HCT116 (cell line): ENCODE measurements around the gene NR6A1. TPM values are rescaled to one million over a fixed set of nuclear protein-coding genes. Genes with fewer than 3 reads are reported as not detected.

Source experiments
- ATAC-seq: fragments of 200-7000 bp; cut with Tn5 transposase; 2 replicates; pipeline ENCODE4 v1.9.1; 2020; ENCODE audit warnings: mild to moderate bottlenecking, moderate library complexity
- BruUV-seq: library from RNA; stranded (reverse); fragments of 400-500 nt; replicated peaks from 2 replicates; lab custom pipeline; 2021; lab: Mats Ljungman, UMichigan
- CTCF ChIA-PET: fragments of 300-600 bp; sonication (Branson Sonifier 250); formaldehyde crosslinking; loops from one replicate; lab custom pipeline; 2021; ENCODE audit warnings: antibody characterized with exemption; lab: Charles Lee
- POLR2A ChIA-PET: fragments of 300-600, 350-600 bp; sonication (Branson Sonifier 250); formaldehyde crosslinking; loops from one replicate; lab custom pipeline; 2021; ENCODE audit warnings: antibody characterized with exemption; lab: Charles Lee
- RAD21 ChIA-PET, 2 experiments: fragments of 300-600 bp; sonication (Branson Sonifier 250); formaldehyde crosslinking; loops; one replicate each; lab custom pipeline; 2023; ENCODE audit warnings: low total read pairs in 2 of 2; ENCODE audit not compliant: uncharacterized antibody in 2 of 2, unreplicated experiment in 2 of 2, low non-redundant PET in 1 of 2; lab: Charles Lee
- DNase-seq: peaks from one replicate; pipeline ENCODE4 v3.0.0-alpha.2; 2010; ENCODE audit warnings: low read depth, low spot score
- H2AFZ ChIP-seq: fragments of 200-600 bp; shearing (Covaris generic), sonication (generic); 2 replicates; pipeline ENCODE4 v1.6.1; 2017; ENCODE audit warnings: low read depth, mixed run types, mixed read lengths, antibody characterized with exemption, low read length; ENCODE audit not compliant: poor library complexity, severe bottlenecking
- H3K27ac ChIP-seq: 2 replicates; pipeline ENCODE4 v1.5.1; 2012; ENCODE audit warnings: low read depth, low read length
- H3K27me3 ChIP-seq: fragments of 200-600 bp; sonication (generic); 2 replicates; pipeline ENCODE4 v1.6.1; 2016; ENCODE audit warnings: mixed run types, low read length, mixed read lengths; ENCODE audit not compliant: insufficient read depth
- H3K36me3 ChIP-seq, 2 experiments: fragments of 200-500 bp in 1 of 2; fragments of 200-600 bp in 1 of 2; sonication (Bioruptor generic) in 1 of 2; sonication (generic) in 1 of 2; 2 replicates each; pipeline versions ENCODE4 v1.5.1 to v1.6.1; 2014 to 2016; ENCODE audit warnings: low read length in 2 of 2, inconsistent platforms in 1 of 2, mixed read lengths in 1 of 2, mixed run types in 1 of 2; ENCODE audit not compliant: insufficient read depth in 2 of 2, control insufficient read depth in 1 of 2
- H3K4me1 ChIP-seq, 2 experiments: fragments of 200-600 bp in 1 of 2; sonication (generic) in 1 of 2; 2 replicates each; pipeline versions ENCODE4 v1.5.1 to v1.6.1; 2012 to 2017; ENCODE audit warnings: low read length in 2 of 2, inconsistent platforms in 1 of 2, mild to moderate bottlenecking in 1 of 2, mixed read lengths in 1 of 2, mixed run types in 1 of 2, moderate library complexity in 1 of 2; ENCODE audit not compliant: insufficient read depth in 2 of 2, control insufficient read depth in 1 of 2
- H3K4me2 ChIP-seq: fragments of 200-600 bp; sonication (generic); 2 replicates; pipeline ENCODE4 v1.6.1; 2017; ENCODE audit warnings: mixed run types, low read length, mixed read lengths
- H3K4me3 ChIP-seq, 2 experiments: fragments of 200-600 bp in 1 of 2; sonication (generic) in 1 of 2; replicated peaks in 1 of 2; 2 replicates each; pipeline ENCODE4 v1.5.1; 2011 to 2016; ENCODE audit warnings: low read length in 2 of 2, control low read depth in 1 of 2, low read depth in 1 of 2, mild to moderate bottlenecking in 1 of 2, mixed read lengths in 1 of 2, mixed run types in 1 of 2
- H3K79me2 ChIP-seq: fragments of 200-600 bp; sonication (generic); 2 replicates; pipeline ENCODE4 v1.6.1; 2017; ENCODE audit warnings: mild to moderate bottlenecking, mixed run types, low read length, moderate library complexity, mixed read lengths; ENCODE audit not compliant: insufficient read depth
- H3K9ac ChIP-seq: fragments of 200-600 bp; sonication (generic); 2 replicates; pipeline ENCODE4 v1.6.1; 2016; ENCODE audit warnings: low read length, mixed read lengths
- H3K9me2 ChIP-seq: fragments of 200-600 bp; sonication (generic), shearing (Covaris generic); 2 replicates; pipeline ENCODE4 v1.6.1; 2017; ENCODE audit warnings: mixed run types, mild to moderate bottlenecking, moderate library complexity; ENCODE audit not compliant: insufficient read depth
- H3K9me3 ChIP-seq, 2 experiments: fragments of 200-500 bp in 1 of 2; fragments of 200-600 bp in 1 of 2; sonication (Bioruptor generic) in 1 of 2; sonication (generic) in 1 of 2; 2 replicates each; pipeline ENCODE4 v1.6.1; 2014 to 2017; ENCODE audit warnings: low read length in 2 of 2, mixed read lengths in 2 of 2, inconsistent platforms in 1 of 2, low read depth in 1 of 2, mild to moderate bottlenecking in 1 of 2, mixed run types in 1 of 2, moderate library complexity in 1 of 2; ENCODE audit not compliant: control insufficient read depth in 1 of 2, insufficient read depth in 1 of 2
- H4K20me1 ChIP-seq: fragments of 200-600 bp; sonication (generic), shearing (Covaris generic); 2 replicates; pipeline ENCODE4 v1.6.1; 2017; ENCODE audit warnings: mixed run types, mild to moderate bottlenecking, moderate library complexity; ENCODE audit not compliant: insufficient read depth
- ELF1 ChIP-seq: IDR thresholded peaks from 2 replicates; pipeline ENCODE4 v1.6.1; 2012; ENCODE audit warnings: low read depth, borderline replicate concordance
- JUND ChIP-seq: IDR thresholded peaks from 2 replicates; pipeline ENCODE4 v1.6.1; 2012
- POLR2A ChIP-seq: IDR thresholded peaks from 2 replicates; pipeline ENCODE4 v1.7.0; 2011; ENCODE audit warnings: borderline replicate concordance; ENCODE audit not compliant: insufficient read depth, insufficient read length; ENCODE audit errors: extremely low read depth
- POLR2AphosphoS5 ChIP-seq: IDR thresholded peaks from 2 replicates; pipeline ENCODE4 v1.6.1; 2011; ENCODE audit warnings: mild to moderate bottlenecking, low read depth, low read length, moderate library complexity
- RAD21 ChIP-seq: IDR thresholded peaks from 2 replicates; pipeline ENCODE4 v1.6.1; 2012; ENCODE audit warnings: low read depth, mild to moderate bottlenecking
- SP1 ChIP-seq: IDR thresholded peaks from 2 replicates; pipeline ENCODE4 v1.6.1; 2012; ENCODE audit warnings: low read depth
- intact Hi-C: fragments of 100-400 bp; cut with micrococcal nuclease; formaldehyde crosslinking; loops from 2 replicates; pipeline ENCODE4 v1.10.0; 2022
- total RNA-seq: library from RNA; stranded (reverse); gene quantifications from one replicate; pipeline ENCODE4 v1.2.1, GENCODE V29; 2021; ENCODE audit not compliant: unreplicated experiment
- TF ChIP-seq, protein P1 (sequence below): IDR thresholded peaks from 2 replicates; pipeline ENCODE4 v1.6.1; 2011; ENCODE audit warnings: mild to moderate bottlenecking, low read length, moderate library complexity; ENCODE audit not compliant: insufficient replicate concordance; ENCODE audit errors: extremely low read depth
- TF ChIP-seq, protein P2 (sequence below): IDR thresholded peaks from 2 replicates; pipeline ENCODE4 v1.6.1; 2012
- TF ChIP-seq, protein P3 (sequence below): IDR thresholded peaks from 2 replicates; pipeline ENCODE4 v1.6.1; 2012; ENCODE audit warnings: low read depth
- TF ChIP-seq, protein P4 (sequence below): IDR thresholded peaks from 2 replicates; pipeline ENCODE4 v1.6.1; 2012

NR6A1 gene
- total RNA-seq, 1 experiment from 2014 or later, result 9.9 TPM

DNA sequence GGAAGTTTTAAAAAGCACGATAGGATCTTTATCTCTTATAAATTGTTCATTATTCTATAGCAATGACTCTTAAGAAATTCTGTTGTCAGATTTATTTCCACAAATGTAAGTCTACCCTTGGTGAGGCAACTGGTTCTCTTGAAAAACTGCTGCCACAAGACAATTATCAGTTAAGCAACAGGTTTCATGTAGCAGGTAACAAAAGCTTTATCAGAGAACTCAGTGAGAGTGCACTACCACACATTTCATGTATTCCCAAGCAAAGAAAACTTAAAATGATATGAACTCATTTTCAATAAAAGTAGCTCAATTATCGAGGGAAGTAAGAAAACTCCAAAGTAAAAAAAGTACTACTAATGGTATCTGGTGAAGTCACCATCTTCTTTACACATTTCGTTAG is 9.4 kb downstream of the NR6A1 start:
- intact Hi-C loops, result loop anchor here (2.0 to 10.0 kb wide), 2 partner anchors 49 to 347 kb away; partner anchors contain the start of gene PSMB7
- Histone ChIP-seq H3K4me1 (peaks cover 3 to 17% of the 10 kb centered on the region in 2 experiments; a peak in 3 of 4 replicates), H3K9me3 (no peaks in the 10 kb centered on the region), H3K9me2 (no peaks in the 10 kb centered on the region), H3K4me2 (no peak overlapping the region), H2AFZ (no peak overlapping the region), H3K4me3 (no peak overlapping the region), H3K27me3 (no peaks in the 10 kb centered on the region), H3K36me3 (no peaks in the 10 kb centered on the region), H3K27ac (no peak overlapping the region), H4K20me1 (peaks cover 20% of the 10 kb centered on the region; the same call in 1 of the 2 replicates), H3K79me2 (peaks cover 93% of the 10 kb centered on the region), H3K9ac (no peak overlapping the region)
- ChIA-PET POLR2A (no interaction called here), CTCF (interaction anchor here (1.1 kb wide), 1 partner anchor 50 kb away, joined by 3 read pairs; no protein-coding TSS in a partner anchor), RAD21 (interaction anchor here in 1 of 2 experiments (0.6 kb wide), 1 partner anchor 8 kb away, joined by 3 read pairs; no protein-coding TSS in a partner anchor)
- ATAC-seq (no peak), DNase-seq (no peak)
- no TSS peak for BruUV-seq
- TF ChIP-seq, protein P1, sequence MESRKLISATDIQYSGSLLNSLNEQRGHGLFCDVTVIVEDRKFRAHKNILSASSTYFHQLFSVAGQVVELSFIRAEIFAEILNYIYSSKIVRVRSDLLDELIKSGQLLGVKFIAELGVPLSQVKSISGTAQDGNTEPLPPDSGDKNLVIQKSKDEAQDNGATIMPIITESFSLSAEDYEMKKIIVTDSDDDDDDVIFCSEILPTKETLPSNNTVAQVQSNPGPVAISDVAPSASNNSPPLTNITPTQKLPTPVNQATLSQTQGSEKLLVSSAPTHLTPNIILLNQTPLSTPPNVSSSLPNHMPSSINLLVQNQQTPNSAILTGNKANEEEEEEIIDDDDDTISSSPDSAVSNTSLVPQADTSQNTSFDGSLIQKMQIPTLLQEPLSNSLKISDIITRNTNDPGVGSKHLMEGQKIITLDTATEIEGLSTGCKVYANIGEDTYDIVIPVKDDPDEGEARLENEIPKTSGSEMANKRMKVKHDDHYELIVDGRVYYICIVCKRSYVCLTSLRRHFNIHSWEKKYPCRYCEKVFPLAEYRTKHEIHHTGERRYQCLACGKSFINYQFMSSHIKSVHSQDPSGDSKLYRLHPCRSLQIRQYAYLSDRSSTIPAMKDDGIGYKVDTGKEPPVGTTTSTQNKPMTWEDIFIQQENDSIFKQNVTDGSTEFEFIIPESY, result no peak
- TF ChIP-seq POLR2A (no peak), POLR2AphosphoS5 (no peak), SP1 (no peak), JUND (no peak), RAD21 (no peak), ELF1 (no peak)
- TF ChIP-seq, protein P2, sequence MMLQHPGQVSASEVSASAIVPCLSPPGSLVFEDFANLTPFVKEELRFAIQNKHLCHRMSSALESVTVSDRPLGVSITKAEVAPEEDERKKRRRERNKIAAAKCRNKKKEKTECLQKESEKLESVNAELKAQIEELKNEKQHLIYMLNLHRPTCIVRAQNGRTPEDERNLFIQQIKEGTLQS, result no peak
- TF ChIP-seq, protein P3, sequence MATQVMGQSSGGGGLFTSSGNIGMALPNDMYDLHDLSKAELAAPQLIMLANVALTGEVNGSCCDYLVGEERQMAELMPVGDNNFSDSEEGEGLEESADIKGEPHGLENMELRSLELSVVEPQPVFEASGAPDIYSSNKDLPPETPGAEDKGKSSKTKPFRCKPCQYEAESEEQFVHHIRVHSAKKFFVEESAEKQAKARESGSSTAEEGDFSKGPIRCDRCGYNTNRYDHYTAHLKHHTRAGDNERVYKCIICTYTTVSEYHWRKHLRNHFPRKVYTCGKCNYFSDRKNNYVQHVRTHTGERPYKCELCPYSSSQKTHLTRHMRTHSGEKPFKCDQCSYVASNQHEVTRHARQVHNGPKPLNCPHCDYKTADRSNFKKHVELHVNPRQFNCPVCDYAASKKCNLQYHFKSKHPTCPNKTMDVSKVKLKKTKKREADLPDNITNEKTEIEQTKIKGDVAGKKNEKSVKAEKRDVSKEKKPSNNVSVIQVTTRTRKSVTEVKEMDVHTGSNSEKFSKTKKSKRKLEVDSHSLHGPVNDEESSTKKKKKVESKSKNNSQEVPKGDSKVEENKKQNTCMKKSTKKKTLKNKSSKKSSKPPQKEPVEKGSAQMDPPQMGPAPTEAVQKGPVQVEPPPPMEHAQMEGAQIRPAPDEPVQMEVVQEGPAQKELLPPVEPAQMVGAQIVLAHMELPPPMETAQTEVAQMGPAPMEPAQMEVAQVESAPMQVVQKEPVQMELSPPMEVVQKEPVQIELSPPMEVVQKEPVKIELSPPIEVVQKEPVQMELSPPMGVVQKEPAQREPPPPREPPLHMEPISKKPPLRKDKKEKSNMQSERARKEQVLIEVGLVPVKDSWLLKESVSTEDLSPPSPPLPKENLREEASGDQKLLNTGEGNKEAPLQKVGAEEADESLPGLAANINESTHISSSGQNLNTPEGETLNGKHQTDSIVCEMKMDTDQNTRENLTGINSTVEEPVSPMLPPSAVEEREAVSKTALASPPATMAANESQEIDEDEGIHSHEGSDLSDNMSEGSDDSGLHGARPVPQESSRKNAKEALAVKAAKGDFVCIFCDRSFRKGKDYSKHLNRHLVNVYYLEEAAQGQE, result no peak
- TF ChIP-seq, protein P4, sequence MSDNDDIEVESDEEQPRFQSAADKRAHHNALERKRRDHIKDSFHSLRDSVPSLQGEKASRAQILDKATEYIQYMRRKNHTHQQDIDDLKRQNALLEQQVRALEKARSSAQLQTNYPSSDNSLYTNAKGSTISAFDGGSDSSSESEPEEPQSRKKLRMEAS, result no peak
